K562 (cell line): ENCODE measurements around the gene IGSF9. TPM values are rescaled to one million over a fixed set of nuclear protein-coding genes. Genes with fewer than 3 reads are reported as not detected.
A peak's percentile ranks its signal among the peaks of the same experiment; 100 is the strongest.

Experiments used
- CCNT2 ChIP-seq: IDR thresholded peaks from 2 replicates; pipeline ENCODE4 v1.6.1; 2011; ENCODE audit warnings: borderline replicate concordance, low read depth, mild to moderate bottlenecking, moderate library complexity, mixed read lengths, low read length; ENCODE audit not compliant: insufficient read length; ENCODE audit errors: extremely low read depth
- CXXC5 ChIP-seq: fragments of 250-450 bp; sonication (Bioruptor Pico); IDR thresholded peaks from 2 replicates; pipeline ENCODE4 v1.8.0; 2022; ENCODE audit warnings: inconsistent platforms, mild to moderate bottlenecking, moderate library complexity
- ELK3 ChIP-seq: fragments of 450-650 bp; formaldehyde crosslinking; IDR thresholded peaks from 2 replicates; pipeline ENCODE4 v1.4.0; 2020; ENCODE audit warnings: mild to moderate bottlenecking
- HOMEZ ChIP-seq: fragments of 250-450 bp; sonication (Bioruptor Pico); IDR thresholded peaks from 2 replicates; pipeline ENCODE4 v1.4.0; 2020; ENCODE audit warnings: mild to moderate bottlenecking, moderate library complexity
- KDM1A ChIP-seq, 2 experiments: fragments of 450-650 bp; IDR thresholded peaks; 2 replicates each; pipeline ENCODE4 v1.6.1; 2016; ENCODE audit warnings: mild to moderate bottlenecking in 2 of 2
- KLF16 ChIP-seq: IDR thresholded peaks from 2 replicates; pipeline ENCODE4 v1.6.1; 2016; ENCODE audit warnings: antibody characterized with exemption
- LEF1 ChIP-seq: fragments of 450-650 bp; IDR thresholded peaks from 2 replicates; pipeline ENCODE4 v1.6.1; 2016; ENCODE audit warnings: mild to moderate bottlenecking
- MTA3 ChIP-seq: fragments of 450-650 bp; formaldehyde crosslinking; IDR thresholded peaks from 2 replicates; pipeline ENCODE4 v1.6.1; 2017; ENCODE audit warnings: mild to moderate bottlenecking, borderline replicate concordance
- NR2C2 ChIP-seq, 2 experiments: fragments of 200-800 bp in 1 of 2; sonication (Bioruptor generic) in 1 of 2; sonication (generic) in 1 of 2; formaldehyde crosslinking in 1 of 2; IDR thresholded peaks; 2 replicates each; pipeline versions ENCODE4 v1.6.1 to v1.8.0; 2016 to 2022; ENCODE audit warnings: mild to moderate bottlenecking in 1 of 2, missing compliant biosample characterization in 1 of 2, missing genetic modification characterization in 1 of 2, missing genetic modification reagents in 1 of 2
- PHF21A ChIP-seq: fragments of 450-650 bp; IDR thresholded peaks from 2 replicates; pipeline ENCODE4 v1.6.1; 2017; ENCODE audit warnings: low read depth, borderline replicate concordance
- PKNOX1 ChIP-seq: fragments of 450-650 bp; IDR thresholded peaks from 2 replicates; pipeline ENCODE4 v1.6.1; 2016
- POLR2H ChIP-seq: IDR thresholded peaks from 2 replicates; pipeline ENCODE4 v1.6.1; 2016; ENCODE audit warnings: missing genetic modification characterization, low read depth, mild to moderate bottlenecking, control low read depth, missing compliant biosample characterization, moderate library complexity
- SMAD4 ChIP-seq: fragments of 250-450 bp; sonication (Bioruptor Pico); conservative IDR thresholded peaks from 2 replicates; pipeline ENCODE4 v1.8.0; 2021; ENCODE audit warnings: inconsistent platforms, mild to moderate bottlenecking, moderate library complexity
- STAT5A ChIP-seq: IDR thresholded peaks from 2 replicates; pipeline ENCODE4 v1.6.1; 2012; ENCODE audit warnings: low read length, inconsistent platforms, borderline replicate concordance
- ZFP30 ChIP-seq: fragments of 250-450 bp; sonication (Bioruptor Pico); IDR thresholded peaks from 2 replicates; pipeline ENCODE4 v1.8.0; 2022; ENCODE audit warnings: moderate library complexity, mild to moderate bottlenecking, inconsistent platforms, borderline replicate concordance
- ZFP36 ChIP-seq: fragments of 150-350 bp; IDR thresholded peaks from 2 replicates; pipeline ENCODE4 v1.6.1; 2018; ENCODE audit warnings: low read length, low read depth; ENCODE audit not compliant: partially characterized antibody
- ZFPM2 ChIP-seq: fragments of 250-450 bp; sonication (Bioruptor Pico); IDR thresholded peaks from 2 replicates; pipeline ENCODE4 v1.5.1; 2022; ENCODE audit warnings: mild to moderate bottlenecking
- ZNF551 ChIP-seq: fragments of 250-450 bp; sonication (Bioruptor Pico); IDR thresholded peaks from 2 replicates; pipeline ENCODE4 v1.5.0; 2021; ENCODE audit warnings: mild to moderate bottlenecking, moderate library complexity
- ZNF592 ChIP-seq: fragments of 450-650 bp; IDR thresholded peaks from 2 replicates; pipeline ENCODE4 v1.6.1; 2017; ENCODE audit warnings: antibody characterized with exemption, mild to moderate bottlenecking
- ZNF740 ChIP-seq, 3 experiments: fragments of 200-800 bp in 1 of 3; sonication (Bioruptor generic) in 1 of 3; sonication (generic) in 1 of 3; formaldehyde crosslinking in 1 of 3; IDR thresholded peaks; 2 replicates each; pipeline versions ENCODE4 v1.6.1 to v1.8.0; 2016 to 2022; ENCODE audit warnings: mild to moderate bottlenecking in 2 of 3, missing compliant biosample characterization in 2 of 3, missing genetic modification characterization in 2 of 3, missing genetic modification reagents in 1 of 3
- polyA plus RNA-seq, 8 experiments: library from polyadenylated mRNA; depleted of rRNA in 4 of 8; stranded (reverse) in 5 of 8; unstranded in 3 of 8; fragments of >200 nt; fragmentation: Nextera tagmentation in 2 of 8; fragmentation: Illumina TruSeq in 1 of 8; extraction: Ambion mirVana in 2 of 8; extraction: Trizol in 1 of 8; gene quantifications; 2 replicates each; pipeline versions ENCODE4 v1.2.1 to v1.2.3, GENCODE V29; 2011 to 2014; ENCODE audit warnings: inconsistent platforms in 1 of 8, missing spikeins in 1 of 8
- total RNA-seq, 7 experiments: library from RNA; depleted of rRNA in 6 of 7; stranded (reverse); fragments of >200 nt in 6 of 7; fragmentation: Illumina TruSeq in 2 of 7; extraction: Trizol in 2 of 7; gene quantifications; 2 replicates each; pipeline versions ENCODE4 v1.2.1 to v1.2.3, GENCODE V29; 2011 to 2021; ENCODE audit warnings: low replicate concordance in 1 of 7

IGSF9 gene
- total and polyA plus RNA-seq, 9 of the 15 experiments (the other 6 are each of a cell fraction or from before 2014, with no cell fraction given), result 0.03 to 0.29 (median 0.07) TPM; not detected in 1

GRCh38 chr1:159970932-159971342 is 25.5 kb upstream of the IGSF9 start (continued):
- TF ChIP-seq MTA3 (no peak), ZNF592 (no peak), POLR2H (tag) (no peak), ZFPM2 (CRISPR knock-in tag) (no peak), ZFP30 (CRISPR knock-in tag) (no peak), SMAD4 (CRISPR knock-in tag) (no peak), ZNF740 (CRISPR knock-in tag; IDR thresholded peaks at IDR 0.05) (no peak), ZNF740 (tag; IDR thresholded peaks at IDR 0.05) (no peak), ZNF551 (CRISPR knock-in tag) (no peak), CXXC5 (CRISPR knock-in tag) (no peak), PKNOX1 (peak; percentile 74), PHF21A (no peak), LEF1 (no peak), KLF16 (no peak), ZFP36 (no peak), ELK3 (CRISPR knock-in tag) (no peak), HOMEZ (CRISPR knock-in tag) (no peak), STAT5A (no peak), KDM1A (IDR thresholded peaks at IDR 0.05) (peak in 1 of 2 experiments; percentile 47; a peak in 2 of 4 replicates), NR2C2 (CRISPR knock-in tag; IDR thresholded peaks at IDR 0.05) (no peak), NR2C2 (tag; IDR thresholded peaks at IDR 0.05) (peak; percentile 24; the same call in 1 of the 2 replicates), CCNT2 (no peak)
